WTC11 (cell line): ENCODE data around the gene WIPF3. TPM values are rescaled to one million over a fixed set of nuclear protein-coding genes. Genes with fewer than 3 reads are reported as not detected.

Source experiments
- ATAC-seq: fragments of 200-7000 bp; cut with Tn5 transposase; 2 replicates; pipeline ENCODE4 v1.10.0; 2021; ENCODE audit warnings: mild to moderate bottlenecking, moderate library complexity
- CTCF ChIA-PET: fragments of 300-600 bp; sonication (Branson Sonifier 250); formaldehyde crosslinking; loops from one replicate; lab custom pipeline; 2021; ENCODE audit warnings: antibody characterized with exemption; lab: Charles Lee
- POLR2A ChIA-PET: fragments of 350-600 bp; sonication (Branson Sonifier 250); formaldehyde crosslinking; loops from one replicate; lab custom pipeline; 2021; ENCODE audit warnings: antibody characterized with exemption; lab: Charles Lee
- DNase-seq: peaks from one replicate; pipeline ENCODE4 v3.0.0; 2021; ENCODE audit warnings: low spot score
- H3K27ac Mint-ChIP-seq: 2 replicates; pipeline ENCODE4 v1.8.0; 2021; ENCODE audit warnings: mixed read lengths
- H3K27me3 Mint-ChIP-seq: 2 replicates; pipeline ENCODE4 v1.8.0; 2021; ENCODE audit warnings: low read depth, mild to moderate bottlenecking, moderate library complexity, mixed read lengths
- H3K36me3 Mint-ChIP-seq: 2 replicates; pipeline ENCODE4 v1.8.0; 2021; ENCODE audit warnings: mixed read lengths
- H3K4me1 Mint-ChIP-seq: 2 replicates; pipeline ENCODE4 v1.8.0; 2022; ENCODE audit warnings: mixed read lengths
- H3K4me3 Mint-ChIP-seq: 2 replicates; pipeline ENCODE4 v1.8.0; 2021; ENCODE audit warnings: mild to moderate bottlenecking, moderate library complexity, mixed read lengths
- H3K9me3 Mint-ChIP-seq: 2 replicates; pipeline ENCODE4 v1.8.0; 2021; ENCODE audit warnings: mixed read lengths
- ARID4B ChIP-seq: sonication (generic); formaldehyde crosslinking; IDR thresholded peaks from 2 replicates; pipeline ENCODE4 v1.8.0; 2023; ENCODE audit warnings: missing genetic modification reagents, mild to moderate bottlenecking, borderline replicate concordance
- CREM ChIP-seq: sonication (generic); formaldehyde crosslinking; IDR thresholded peaks from 2 replicates; pipeline ENCODE4 v1.8.1; 2022; ENCODE audit warnings: mild to moderate bottlenecking, missing genetic modification reagents, moderate library complexity
- E2F5 ChIP-seq: sonication (generic); formaldehyde crosslinking; IDR thresholded peaks from 2 replicates; pipeline ENCODE4 v1.8.1; 2022; ENCODE audit warnings: mild to moderate bottlenecking, moderate library complexity, missing genetic modification reagents
- FOXP1 ChIP-seq: sonication (generic); formaldehyde crosslinking; IDR thresholded peaks from 2 replicates; pipeline ENCODE4 v1.8.0; 2022; ENCODE audit warnings: missing genetic modification reagents, mild to moderate bottlenecking, moderate library complexity, borderline replicate concordance
- MAX ChIP-seq: sonication (generic); formaldehyde crosslinking; IDR thresholded peaks from 2 replicates; pipeline ENCODE4 v1.8.0; 2022; ENCODE audit warnings: mild to moderate bottlenecking, missing genetic modification reagents
- RELA ChIP-seq: sonication (generic); formaldehyde crosslinking; IDR thresholded peaks from 2 replicates; pipeline ENCODE4 v1.8.1; 2022; ENCODE audit warnings: missing genetic modification reagents, mild to moderate bottlenecking, borderline replicate concordance
- SMAD3 ChIP-seq: sonication (generic); formaldehyde crosslinking; IDR thresholded peaks from 2 replicates; pipeline ENCODE4 v1.8.0; 2022; ENCODE audit warnings: missing genetic modification reagents, mild to moderate bottlenecking, borderline replicate concordance
- SMAD4 ChIP-seq: sonication (generic); formaldehyde crosslinking; IDR thresholded peaks from 2 replicates; pipeline ENCODE4 v1.8.0; 2022; ENCODE audit warnings: mild to moderate bottlenecking, missing genetic modification reagents
- SOX15 ChIP-seq: fragments of 250-450 bp; sonication (Bioruptor Pico); IDR thresholded peaks from 2 replicates; pipeline ENCODE4 v1.9.0; 2021; ENCODE audit warnings: mild to moderate bottlenecking
- ZBTB21 ChIP-seq: sonication (generic); formaldehyde crosslinking; IDR thresholded peaks from 2 replicates; pipeline ENCODE4 v1.8.1; 2023; ENCODE audit warnings: mild to moderate bottlenecking, missing genetic modification reagents, borderline replicate concordance
- ZNF121 ChIP-seq: sonication (generic); formaldehyde crosslinking; IDR thresholded peaks from 2 replicates; pipeline ENCODE4 v1.8.0; 2023; ENCODE audit warnings: missing genetic modification reagents
- ZNF138 ChIP-seq: sonication (generic); formaldehyde crosslinking; conservative IDR thresholded peaks from 2 replicates; pipeline ENCODE4 v1.8.1; 2022; ENCODE audit warnings: mild to moderate bottlenecking, moderate library complexity, missing genetic modification reagents
- ZNF263 ChIP-seq: sonication (generic); formaldehyde crosslinking; IDR thresholded peaks from 2 replicates; pipeline ENCODE4 v1.8.1; 2022; ENCODE audit warnings: low read depth, mild to moderate bottlenecking, moderate library complexity, missing genetic modification reagents
- ZNF317 ChIP-seq: sonication (generic); formaldehyde crosslinking; IDR thresholded peaks from 2 replicates; pipeline ENCODE4 v1.8.1; 2023; ENCODE audit warnings: low read depth, mild to moderate bottlenecking, moderate library complexity, missing genetic modification reagents, borderline replicate concordance
- ZNF512 ChIP-seq: sonication (generic); formaldehyde crosslinking; IDR thresholded peaks from 2 replicates; pipeline ENCODE4 v1.8.1; 2022; ENCODE audit warnings: missing genetic modification reagents, borderline replicate concordance
- total RNA-seq: library from RNA; stranded (reverse); gene quantifications from 3 replicates; pipeline ENCODE4 v1.2.3, GENCODE V29; 2021
- TF ChIP-seq, protein P1 (sequence below): fragments of 250-450 bp; sonication (Bioruptor Pico); IDR thresholded peaks from 2 replicates; pipeline ENCODE4 v1.8.0; 2021; ENCODE audit warnings: mild to moderate bottlenecking
- TF ChIP-seq, protein P2 (sequence below): sonication (generic); formaldehyde crosslinking; IDR thresholded peaks from 2 replicates; pipeline ENCODE4 v1.8.1; 2023; ENCODE audit warnings: mild to moderate bottlenecking, moderate library complexity, missing genetic modification reagents
- TF ChIP-seq, protein P3 (sequence below): sonication (generic); formaldehyde crosslinking; conservative IDR thresholded peaks from 2 replicates; pipeline ENCODE4 v1.8.1; 2023; ENCODE audit warnings: mild to moderate bottlenecking, low read depth, missing genetic modification reagents, moderate library complexity

WIPF3 gene
- total RNA-seq, 1 experiment from 2014 or later = 9.9 TPM

GRCh38 chr7:29919790-29920189 lies 113.5 kb downstream of the WIPF3 start:
- Mint-ChIP-seq H3K9me3 (no peaks in the 10 kb centered on the region), H3K27ac (no peak overlapping the region), H3K27me3 (no peaks in the 10 kb centered on the region), H3K4me3 (no peak overlapping the region), H3K4me1 (no peaks in the 10 kb centered on the region), H3K36me3 (peaks cover 28% of the 10 kb centered on the region)
- ChIA-PET POLR2A (no interaction called here), CTCF (interaction anchor here (0.5 to 2.7 kb wide), 2 partner anchors 10 to 74 kb away, joined by 3 to 12 read pairs; no protein-coding TSS in a partner anchor)
- TF ChIP-seq ZNF263 (no peak), RELA (CRISPR knock-in tag) (no peak), ZNF512 (CRISPR knock-in tag) (no peak)
- no peak for DNase-seq
- ATAC-seq = no peak

GRCh38 chr7:29920491-29920890 lies 114.2 kb downstream of the WIPF3 start:
- no peak for DNase-seq
- ATAC-seq = no peak
- Mint-ChIP-seq H3K4me3 (no peak overlapping the region), H3K9me3 (no peaks in the 10 kb centered on the region), H3K27ac (no peak overlapping the region), H3K4me1 (no peaks in the 10 kb centered on the region), H3K36me3 (peaks cover 30% of the 10 kb centered on the region), H3K27me3 (no peaks in the 10 kb centered on the region)
- ChIA-PET POLR2A (no interaction called here), CTCF (interaction anchor here (0.5 to 2.7 kb wide), 10 partner anchors 10 to 284 kb away, joined by 3 to 32 read pairs (median 7); no protein-coding TSS in a partner anchor)
- no peak for TF ChIP-seq E2F5
- no peak for TF ChIP-seq ZNF138
- TF ChIP-seq ARID4B (CRISPR knock-in tag) = no peak
- no peak for TF ChIP-seq FOXP1
- no peak for TF ChIP-seq SMAD4
- TF ChIP-seq MAX (CRISPR knock-in tag) = no peak
- no peak for TF ChIP-seq SOX15
- TF ChIP-seq ZBTB21 (CRISPR knock-in tag) = no peak
- TF ChIP-seq SMAD3 (CRISPR knock-in tag) = no peak
- TF ChIP-seq ZNF121 (CRISPR knock-in tag) = no peak
- TF ChIP-seq CREM = no peak
- TF ChIP-seq ZNF317 = no peak
- TF ChIP-seq, protein P1, sequence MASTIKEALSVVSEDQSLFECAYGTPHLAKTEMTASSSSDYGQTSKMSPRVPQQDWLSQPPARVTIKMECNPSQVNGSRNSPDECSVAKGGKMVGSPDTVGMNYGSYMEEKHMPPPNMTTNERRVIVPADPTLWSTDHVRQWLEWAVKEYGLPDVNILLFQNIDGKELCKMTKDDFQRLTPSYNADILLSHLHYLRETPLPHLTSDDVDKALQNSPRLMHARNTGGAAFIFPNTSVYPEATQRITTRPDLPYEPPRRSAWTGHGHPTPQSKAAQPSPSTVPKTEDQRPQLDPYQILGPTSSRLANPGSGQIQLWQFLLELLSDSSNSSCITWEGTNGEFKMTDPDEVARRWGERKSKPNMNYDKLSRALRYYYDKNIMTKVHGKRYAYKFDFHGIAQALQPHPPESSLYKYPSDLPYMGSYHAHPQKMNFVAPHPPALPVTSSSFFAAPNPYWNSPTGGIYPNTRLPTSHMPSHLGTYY = no peak
- TF ChIP-seq, protein P2, sequence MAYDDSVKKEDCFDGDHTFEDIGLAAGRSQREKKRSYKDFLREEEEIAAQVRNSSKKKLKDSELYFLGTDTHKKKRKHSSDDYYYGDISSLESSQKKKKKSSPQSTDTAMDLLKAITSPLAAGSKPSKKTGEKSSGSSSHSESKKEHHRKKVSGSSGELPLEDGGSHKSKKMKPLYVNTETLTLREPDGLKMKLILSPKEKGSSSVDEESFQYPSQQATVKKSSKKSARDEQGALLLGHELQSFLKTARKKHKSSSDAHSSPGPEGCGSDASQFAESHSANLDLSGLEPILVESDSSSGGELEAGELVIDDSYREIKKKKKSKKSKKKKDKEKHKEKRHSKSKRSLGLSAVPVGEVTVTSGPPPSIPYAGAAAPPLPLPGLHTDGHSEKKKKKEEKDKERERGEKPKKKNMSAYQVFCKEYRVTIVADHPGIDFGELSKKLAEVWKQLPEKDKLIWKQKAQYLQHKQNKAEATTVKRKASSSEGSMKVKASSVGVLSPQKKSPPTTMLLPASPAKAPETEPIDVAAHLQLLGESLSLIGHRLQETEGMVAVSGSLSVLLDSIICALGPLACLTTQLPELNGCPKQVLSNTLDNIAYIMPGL = no peak
- TF ChIP-seq, protein P3, sequence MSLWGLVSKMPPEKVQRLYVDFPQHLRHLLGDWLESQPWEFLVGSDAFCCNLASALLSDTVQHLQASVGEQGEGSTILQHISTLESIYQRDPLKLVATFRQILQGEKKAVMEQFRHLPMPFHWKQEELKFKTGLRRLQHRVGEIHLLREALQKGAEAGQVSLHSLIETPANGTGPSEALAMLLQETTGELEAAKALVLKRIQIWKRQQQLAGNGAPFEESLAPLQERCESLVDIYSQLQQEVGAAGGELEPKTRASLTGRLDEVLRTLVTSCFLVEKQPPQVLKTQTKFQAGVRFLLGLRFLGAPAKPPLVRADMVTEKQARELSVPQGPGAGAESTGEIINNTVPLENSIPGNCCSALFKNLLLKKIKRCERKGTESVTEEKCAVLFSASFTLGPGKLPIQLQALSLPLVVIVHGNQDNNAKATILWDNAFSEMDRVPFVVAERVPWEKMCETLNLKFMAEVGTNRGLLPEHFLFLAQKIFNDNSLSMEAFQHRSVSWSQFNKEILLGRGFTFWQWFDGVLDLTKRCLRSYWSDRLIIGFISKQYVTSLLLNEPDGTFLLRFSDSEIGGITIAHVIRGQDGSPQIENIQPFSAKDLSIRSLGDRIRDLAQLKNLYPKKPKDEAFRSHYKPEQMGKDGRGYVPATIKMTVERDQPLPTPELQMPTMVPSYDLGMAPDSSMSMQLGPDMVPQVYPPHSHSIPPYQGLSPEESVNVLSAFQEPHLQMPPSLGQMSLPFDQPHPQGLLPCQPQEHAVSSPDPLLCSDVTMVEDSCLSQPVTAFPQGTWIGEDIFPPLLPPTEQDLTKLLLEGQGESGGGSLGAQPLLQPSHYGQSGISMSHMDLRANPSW (CRISPR knock-in tag) = no peak
